Uterus (tissue), 4 donors: ENCODE data around the gene SEC61G. TPM values are rescaled to one million over a fixed set of nuclear protein-coding genes. Genes with fewer than 3 reads are reported as not detected.

Experiments used
- DNase-seq, 2 donors: peaks; one replicate each; pipeline ENCODE4 v3.0.0-alpha.2; 2019 to 2020
- H3K27ac ChIP-seq, 2 donors: fragments of 200-600 bp; sonication (generic); 1 replicate in 1 of 2; 2 replicates in 1 of 2; pipeline ENCODE4 v1.5.1; 2016 to 2018
- H3K27me3 ChIP-seq, 2 donors: fragments of 200-600 bp; sonication (generic); one replicate each; pipeline ENCODE4 v1.5.1; 2018 to 2019; ENCODE audit warnings: control low read depth in 1 of 2
- H3K36me3 ChIP-seq, 2 donors: fragments of 200-600 bp; sonication (generic); one replicate each; pipeline ENCODE4 v1.5.1; 2019; ENCODE audit warnings: control low read depth in 1 of 2
- H3K4me1 ChIP-seq, 2 donors: fragments of 200-600 bp; sonication (generic); one replicate each; pipeline ENCODE4 v1.5.1; 2018 to 2019; ENCODE audit warnings: control low read depth in 1 of 2
- H3K4me3 ChIP-seq, 2 donors: fragments of 200-600 bp; sonication (generic); 1 replicate in 1 of 2; 2 replicates in 1 of 2; pipeline ENCODE4 v1.5.1; 2018 to 2019; ENCODE audit warnings: mild to moderate bottlenecking in 1 of 2
- H3K9me3 ChIP-seq, 2 donors: fragments of 200-600 bp; sonication (generic); one replicate each; pipeline ENCODE4 v1.5.1; 2019; ENCODE audit warnings: control low read depth in 1 of 2
- CTCF ChIP-seq, 4 experiments: fragments of 200-600 bp in 2 of 4; fragments of 450-650 bp in 2 of 4; sonication (generic) in 2 of 4; IDR thresholded peaks; one replicate each; pipeline ENCODE4 v1.5.1; 2016 to 2019; ENCODE audit warnings: antibody characterized with exemption in 4 of 4, mild to moderate bottlenecking in 2 of 4, moderate library complexity in 1 of 4
- POLR2A ChIP-seq, 2 donors: fragments of 450-650 bp; IDR thresholded peaks; one replicate each; pipeline ENCODE4 v1.6.1; 2016; ENCODE audit warnings: antibody characterized with exemption in 2 of 2, mild to moderate bottlenecking in 1 of 2, moderate library complexity in 1 of 2
- intact Hi-C: fragments of 100-400 bp; cut with DNase I; formaldehyde crosslinking; loops from one replicate; pipeline ENCODE4 v1.15.1; 2023; ENCODE audit warnings: low total_unique reads
- total RNA-seq, 4 donors: library from RNA; depleted of rRNA in 3 of 4; stranded (reverse); fragments of >200 nt in 3 of 4; gene quantifications; one replicate each; pipeline versions ENCODE4 v1.1.0 to v1.2.4, GENCODE V29; 2014 to 2023
- donor health status: DM: yes; HTN: yes; CAD: no.

Gene SEC61G
- total RNA-seq, 4 donors from 2014 or later: 52.7 to 530 (median 401) TPM

- no peaks in the 10 kb centered on the region for H3K9me3 ChIP-seq
- H3K27ac ChIP-seq: no peak overlapping the region
- DNase-seq: no peak
- H3K4me1 ChIP-seq: no peaks in the 10 kb centered on the region
- intact Hi-C loops: loop anchor here (5.0 kb wide), 1 partner anchor 468 kb away; no protein-coding TSS in a partner anchor
- no peaks in the 10 kb centered on the region for H3K36me3 ChIP-seq
- TF ChIP-seq POLR2A (IDR thresholded peaks at IDR 0.05): no peak
- TF ChIP-seq CTCF (IDR thresholded peaks at IDR 0.05): no peak
- no peak overlapping the region for H3K4me3 ChIP-seq
- no peaks in the 10 kb centered on the region for H3K27me3 ChIP-seq
Observed at GRCh38 chr7:54783952-54784351, 24.9 kb upstream of the SEC61G start.

- H3K4me3 ChIP-seq: no peak overlapping the region
- intact Hi-C loops: loop anchor here (5.0 kb wide), 1 partner anchor 469 kb away; no protein-coding TSS in a partner anchor
- H3K36me3 ChIP-seq: no peaks in the 10 kb centered on the region
- no peak overlapping the region for H3K27ac ChIP-seq
- no peak for TF ChIP-seq POLR2A (IDR thresholded peaks at IDR 0.05)
- TF ChIP-seq CTCF (IDR thresholded peaks at IDR 0.05): no peak
- H3K9me3 ChIP-seq: no peaks in the 10 kb centered on the region
- DNase-seq: no peak
- no peaks in the 10 kb centered on the region for H3K27me3 ChIP-seq
- no peaks in the 10 kb centered on the region for H3K4me1 ChIP-seq
Observed at GRCh38 chr7:54782829-54783228, 23.8 kb upstream of the SEC61G start.

- no peak for TF ChIP-seq POLR2A (IDR thresholded peaks at IDR 0.05)
- no peak for TF ChIP-seq CTCF (IDR thresholded peaks at IDR 0.05)
- H3K27me3 ChIP-seq: no peaks in the 10 kb centered on the region
- H3K4me3 ChIP-seq: no peak overlapping the region
- no peaks in the 10 kb centered on the region for H3K4me1 ChIP-seq
- intact Hi-C loops: loop anchor here (5.0 kb wide), 1 partner anchor 470 kb away; no protein-coding TSS in a partner anchor
- no peaks in the 10 kb centered on the region for H3K9me3 ChIP-seq
- H3K36me3 ChIP-seq: no peaks in the 10 kb centered on the region
- no peak overlapping the region for H3K27ac ChIP-seq
- no peak for DNase-seq
Observed at GRCh38 chr7:54782314-54782713, 23.3 kb upstream of the SEC61G start.

- intact Hi-C loops: loop anchor here (5.0 kb wide), 1 partner anchor 471 kb away; no protein-coding TSS in a partner anchor
- Histone ChIP-seq H3K27ac (no peak overlapping the region), H3K4me1 (no peaks in the 10 kb centered on the region), H3K36me3 (no peaks in the 10 kb centered on the region), H3K27me3 (no peaks in the 10 kb centered on the region), H3K4me3 (no peak overlapping the region), H3K9me3 (no peaks in the 10 kb centered on the region)
- TF ChIP-seq POLR2A (IDR thresholded peaks at IDR 0.05): no peak
- no peak for TF ChIP-seq CTCF (IDR thresholded peaks at IDR 0.05)
- no peak for DNase-seq
Observed at GRCh38 chr7:54781134-54781920, 22.3 kb upstream of the SEC61G start.

DNA sequence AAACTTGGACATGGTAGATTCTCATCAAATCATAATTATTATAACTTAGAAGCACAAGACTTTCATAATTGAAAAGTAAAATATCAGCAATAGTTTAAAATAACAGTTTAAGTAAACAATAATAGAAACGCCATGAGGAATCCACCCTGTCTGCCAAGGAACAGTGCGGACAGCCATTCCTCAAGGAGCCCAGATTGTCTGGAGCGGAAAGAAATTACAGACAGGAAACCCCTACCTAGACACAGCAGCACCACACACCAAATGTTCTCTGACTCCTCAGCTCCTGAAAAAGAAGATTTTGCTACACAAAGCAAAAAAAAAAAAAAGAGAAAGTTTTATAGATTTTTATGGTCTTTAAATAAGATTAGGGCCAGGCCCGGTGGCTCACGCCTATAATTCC is 21.5 kb upstream of the SEC61G start:
- no peaks in the 10 kb centered on the region for H3K4me1 ChIP-seq
- intact Hi-C loops: loop anchor here (5.0 kb wide), 1 partner anchor 472 kb away; no protein-coding TSS in a partner anchor

More for the DNA sequence above, 21.5 kb upstream of the SEC61G start:
- DNase-seq: no peak
- no peak overlapping the region for H3K27ac ChIP-seq
- H3K4me3 ChIP-seq: no peak overlapping the region
- H3K9me3 ChIP-seq: no peaks in the 10 kb centered on the region
- TF ChIP-seq POLR2A (IDR thresholded peaks at IDR 0.05) (no peak), CTCF (IDR thresholded peaks at IDR 0.05) (no peak)
- no peaks in the 10 kb centered on the region for H3K36me3 ChIP-seq
- no peaks in the 10 kb centered on the region for H3K27me3 ChIP-seq
